EL (cell line): ENCODE measurements around the gene NRXN3.
A peak's percentile ranks its signal among the peaks of the same experiment; 100 is the strongest.

Experiments used
- DNase-seq: peaks from one replicate; pipeline ENCODE4 v3.0.0-alpha.2; 2016

NRXN3 gene

GRCh38 chr14:78666336-78667056 is 496.3 kb downstream of the NRXN3 start:
- DNase-seq = no peak

GRCh38 chr14:78667141-78667540 is 497.0 kb downstream of the NRXN3 start:
- no peak for DNase-seq

- no peak for DNase-seq
Measured at GRCh38 chr14:78673845-78674244, 503.7 kb downstream of the NRXN3 start.

- no peak for DNase-seq
Measured at GRCh38 chr14:78674820-78675219, 504.6 kb downstream of the NRXN3 start.

GRCh38 chr14:78683206-78683605 is 513.0 kb downstream of the NRXN3 start:
- no peak for DNase-seq

- DNase-seq = no peak
Measured at GRCh38 chr14:78683981-78684380, 513.8 kb downstream of the NRXN3 start.

GRCh38 chr14:78688503-78688902 is 518.3 kb downstream of the NRXN3 start:
- DNase-seq = no peak

- no peak for DNase-seq
Measured at GRCh38 chr14:78690836-78691235, 520.7 kb downstream of the NRXN3 start.

- DNase-seq = peak; percentile 18
Measured at GRCh38 chr14:78697341-78697740, 527.2 kb downstream of the NRXN3 start.

GRCh38 chr14:78698991-78699390 is 528.8 kb downstream of the NRXN3 start:
- DNase-seq = no peak

- DNase-seq = peak; percentile 1
Measured at GRCh38 chr14:78700236-78700635, 530.1 kb downstream of the NRXN3 start.

- DNase-seq = peak; percentile 1
Measured at GRCh38 chr14:78701246-78701645, 531.1 kb downstream of the NRXN3 start.

- no peak for DNase-seq
Measured at GRCh38 chr14:78704965-78705364, 534.8 kb downstream of the NRXN3 start.

- no peak for DNase-seq
Measured at GRCh38 chr14:78705989-78706388, 535.8 kb downstream of the NRXN3 start.

GRCh38 chr14:78709795-78710557 is 539.8 kb downstream of the NRXN3 start:
- no peak for DNase-seq

- no peak for DNase-seq
Measured at GRCh38 chr14:78710963-78711362, 540.8 kb downstream of the NRXN3 start.

GRCh38 chr14:78713716-78714115 is 543.5 kb downstream of the NRXN3 start:
- DNase-seq = no peak

- no peak for DNase-seq
Measured at GRCh38 chr14:78714711-78715110, 544.5 kb downstream of the NRXN3 start.

- no peak for DNase-seq
Measured at GRCh38 chr14:78721756-78722480, 551.7 kb downstream of the NRXN3 start.

- DNase-seq = no peak
Measured at GRCh38 chr14:78725086-78725485, 554.9 kb downstream of the NRXN3 start.

- DNase-seq = no peak
Measured at GRCh38 chr14:78737116-78737515, 566.9 kb downstream of the NRXN3 start.

- no peak for DNase-seq
Measured at GRCh38 chr14:78737601-78738000, 567.4 kb downstream of the NRXN3 start.

GRCh38 chr14:78746086-78746595 is 576.0 kb downstream of the NRXN3 start:
- no peak for DNase-seq

GRCh38 chr14:78747813-78748212 is 577.6 kb downstream of the NRXN3 start:
- no peak for DNase-seq
